GM19463 (cell line): ENCODE data around the gene DOC2A.
A peak's percentile ranks its signal among the peaks of the same experiment; 100 is the strongest.

ENCODE experiments used
- ATAC-seq: cut with Tn5 transposase; IDR thresholded peaks from one replicate; pipeline ENCODE4 v1.9.1; 2021; ENCODE audit warnings: mild to moderate bottlenecking, moderate library complexity; ENCODE audit not compliant: unreplicated experiment

The DOC2A gene

DNA sequence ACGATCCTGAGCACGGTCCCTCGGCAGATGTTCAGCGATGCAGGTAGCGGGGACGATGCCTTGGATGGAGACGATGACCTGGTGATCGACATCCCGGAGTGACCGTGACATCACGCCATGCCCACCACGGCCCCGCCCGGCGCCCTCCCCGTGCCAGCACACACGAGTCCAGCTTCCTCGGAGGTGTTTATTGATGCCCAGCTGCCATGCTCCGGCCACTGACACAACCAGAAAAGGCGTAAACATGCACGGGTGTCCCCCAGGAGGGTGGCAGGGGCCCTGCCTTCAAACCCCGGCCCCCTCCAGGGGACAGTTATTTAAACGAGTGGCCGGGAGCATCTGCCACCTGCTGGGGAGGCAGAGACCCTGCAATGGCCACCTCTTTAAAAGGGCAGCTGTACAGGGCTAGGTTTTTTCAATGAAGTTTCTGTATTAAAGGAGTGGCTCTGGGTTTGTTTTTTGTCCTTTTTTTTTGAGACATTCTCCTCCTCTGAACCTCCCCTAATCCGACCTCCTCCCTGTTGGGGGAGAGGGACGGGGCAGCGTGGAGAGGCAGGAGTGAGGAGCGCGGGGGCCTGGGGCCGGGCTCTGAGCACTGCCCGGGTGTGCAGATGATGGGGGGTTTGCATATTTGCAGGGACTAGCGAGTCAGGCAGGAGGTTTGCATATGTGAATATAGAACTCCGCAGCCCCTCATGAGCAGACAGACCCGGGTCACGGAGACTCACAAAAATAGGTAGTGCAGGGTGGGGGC lies 5.3 kb downstream of the DOC2A start:
- ATAC-seq, result no peak

DNA sequence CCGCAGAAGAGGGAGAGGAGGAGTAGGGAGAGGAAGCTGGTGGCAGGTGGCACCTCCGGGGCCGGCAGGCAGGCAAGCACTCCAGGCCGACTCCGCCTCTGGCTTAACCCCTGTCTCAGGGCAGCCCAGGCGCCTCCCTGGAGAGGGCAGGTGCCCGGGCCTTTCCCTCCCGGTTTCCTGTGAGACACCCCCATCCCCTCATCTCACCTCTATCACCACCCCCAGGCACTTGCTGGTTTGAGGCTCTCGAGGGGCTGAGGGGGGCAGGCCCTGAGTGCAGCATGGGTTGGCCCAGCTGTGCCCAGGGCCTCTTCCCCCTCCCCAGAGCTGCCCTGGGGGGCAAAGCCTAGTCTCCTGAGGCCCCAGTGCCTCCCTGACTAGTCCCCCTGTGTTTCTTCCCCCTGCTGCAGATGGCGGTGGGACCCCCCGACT lies 6.0 kb downstream of the DOC2A start:
- no peak for ATAC-seq

DNA sequence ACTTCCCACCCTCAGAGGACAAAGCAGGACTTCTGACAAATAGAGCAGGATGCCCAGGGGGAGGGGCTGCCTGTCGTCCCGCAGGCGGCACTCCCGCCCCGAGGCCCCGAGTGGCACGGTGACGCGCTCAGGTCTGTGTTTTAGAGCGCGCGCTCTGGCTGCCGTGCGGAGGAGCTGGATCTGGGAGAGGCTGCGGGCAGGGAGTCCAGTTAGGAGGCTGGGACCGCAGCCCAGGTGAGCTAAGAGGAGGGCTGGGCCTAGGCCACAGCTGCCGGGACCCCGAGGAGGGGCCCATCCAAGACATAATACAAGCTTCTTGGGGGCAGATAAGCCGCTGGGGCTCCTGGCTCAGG lies 6.4 kb downstream of the DOC2A start:
- no peak for ATAC-seq

DNA sequence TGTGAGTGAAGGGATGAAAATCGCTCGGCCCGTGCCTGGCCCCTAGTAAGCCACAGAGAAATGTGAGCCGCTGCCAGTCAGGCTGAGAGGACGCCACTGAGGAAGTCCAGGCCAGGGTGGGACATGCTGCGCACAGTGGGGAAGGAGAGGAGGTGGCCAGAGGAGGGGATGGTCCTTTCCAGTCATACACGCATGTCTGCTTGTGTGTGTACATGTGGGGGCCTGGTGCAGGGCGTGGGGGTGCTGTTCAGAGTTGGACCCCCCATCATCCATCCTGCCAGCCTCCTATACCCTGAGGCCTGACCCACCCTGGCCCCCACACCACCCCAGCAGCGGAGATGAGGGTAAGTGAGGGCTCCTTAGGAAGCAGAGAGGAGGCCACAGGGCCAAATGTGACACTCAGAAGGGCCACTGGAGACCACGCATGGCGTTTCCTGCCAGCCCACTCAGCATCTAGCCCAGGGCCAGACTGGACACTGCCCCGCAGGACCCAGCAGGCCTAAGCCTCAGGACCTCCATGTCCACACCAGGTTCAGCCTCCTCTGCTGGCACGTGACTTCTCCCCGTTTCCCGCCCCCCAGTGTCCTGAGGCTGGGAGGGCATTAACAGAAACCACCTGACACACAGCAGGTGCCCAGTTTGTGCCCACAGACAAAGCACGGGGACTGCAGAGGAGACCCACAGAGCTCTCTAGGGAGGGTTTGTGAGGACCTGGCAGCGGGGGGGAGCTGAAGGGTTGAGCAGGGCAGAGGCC lies 7.0 kb downstream of the DOC2A start:
- no peak for ATAC-seq

DNA sequence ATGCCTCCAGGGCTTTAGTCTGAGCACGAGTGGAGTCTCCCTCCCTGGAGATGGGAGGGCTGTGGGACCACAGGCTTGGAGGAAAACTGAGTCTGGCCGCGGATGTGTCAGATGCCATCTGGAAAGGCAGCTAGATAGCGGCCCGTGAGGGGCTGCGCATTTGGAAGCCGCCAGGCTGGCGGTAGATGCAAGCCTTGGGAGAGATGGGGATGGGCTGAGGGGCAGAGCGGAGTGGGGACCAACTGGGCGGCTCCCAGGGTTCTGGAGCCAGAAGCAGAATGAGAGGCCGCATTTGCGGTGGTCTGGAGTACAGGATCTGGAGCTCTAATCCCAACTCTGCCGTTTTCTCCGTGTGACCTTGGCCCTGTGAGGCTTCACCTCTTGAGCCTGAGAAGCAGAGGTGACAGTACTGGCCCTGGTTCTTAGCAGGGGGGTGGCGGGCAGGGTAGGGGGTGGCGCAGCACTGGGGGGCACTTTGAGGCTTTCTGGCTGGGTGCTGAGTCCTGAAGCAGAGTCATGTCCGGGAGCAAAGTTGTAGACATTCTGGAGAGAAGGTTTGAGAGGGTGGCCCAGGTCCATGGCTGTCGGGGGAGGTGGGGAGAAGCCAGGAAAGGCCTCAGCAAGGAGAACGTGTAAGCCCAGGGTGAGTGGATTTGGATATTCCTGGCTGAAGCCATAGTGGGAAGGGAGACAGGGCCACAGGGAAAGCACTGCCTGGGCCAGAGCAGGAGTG lies 8.0 kb downstream of the DOC2A start:
- ATAC-seq, result no peak

DNA sequence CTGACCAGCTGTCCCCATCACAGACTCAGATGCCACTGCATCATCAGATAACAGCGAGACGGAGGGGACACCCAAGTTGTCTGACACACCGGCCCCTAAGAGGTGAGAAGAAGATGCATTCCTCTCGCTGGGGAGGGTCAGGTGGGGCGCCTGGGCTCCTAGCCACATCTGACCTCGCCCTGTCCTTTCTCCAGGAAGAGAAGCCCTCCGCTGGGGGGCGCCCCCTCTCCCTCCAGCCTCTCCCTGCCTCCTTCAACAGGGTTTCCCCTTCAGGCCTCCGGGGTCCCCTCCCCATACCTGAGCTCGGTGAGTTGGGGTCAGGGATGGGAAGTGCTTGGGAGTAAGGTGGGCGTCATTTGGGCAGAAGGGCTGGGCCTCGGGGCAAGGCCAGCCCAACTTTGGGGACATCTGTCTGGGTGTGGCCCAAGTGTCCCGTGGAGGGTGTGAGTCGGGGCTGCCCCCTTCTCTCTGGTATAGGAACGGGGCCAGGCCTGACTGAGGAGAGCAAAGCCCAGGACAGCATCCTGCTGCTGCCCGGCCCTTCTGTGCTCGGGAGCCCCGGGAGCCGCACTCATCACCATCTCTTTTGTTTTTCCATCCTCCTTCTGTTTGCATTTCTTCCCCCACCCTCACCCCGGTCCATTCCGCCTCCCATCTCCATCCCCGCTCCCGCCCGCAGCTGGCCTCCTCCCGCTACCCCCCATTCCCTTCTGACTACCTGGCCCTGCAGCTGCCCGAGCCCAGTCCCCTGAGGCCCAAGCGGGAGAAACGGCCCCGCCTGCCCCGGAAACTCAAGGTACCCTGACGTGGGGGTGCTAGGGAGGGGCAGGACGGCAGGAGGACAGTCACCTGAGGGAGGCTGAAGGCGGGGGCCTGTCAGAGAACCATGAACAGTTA lies 9.8 kb downstream of the DOC2A start:
- no peak for ATAC-seq

DNA sequence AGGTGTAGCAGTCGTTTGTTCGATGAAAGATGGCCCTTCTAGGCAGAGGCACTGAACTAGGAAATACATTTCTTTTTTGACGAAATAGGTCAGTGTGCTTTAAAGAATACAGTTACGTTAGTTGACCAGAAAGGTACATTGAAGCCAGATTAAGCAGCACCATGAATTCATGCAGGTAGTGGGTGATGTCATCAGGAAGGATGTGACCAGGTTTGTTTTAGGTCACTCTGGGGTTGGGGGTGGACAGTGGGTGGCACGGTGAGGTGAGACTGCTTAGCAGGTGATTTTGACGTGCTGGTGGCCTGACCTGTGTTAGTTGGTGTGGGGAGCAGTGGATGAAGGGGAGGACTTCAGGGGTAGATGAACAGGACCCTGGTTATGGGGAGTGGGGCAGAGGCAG lies 11.2 kb downstream of the DOC2A start:
- no peak for ATAC-seq

DNA sequence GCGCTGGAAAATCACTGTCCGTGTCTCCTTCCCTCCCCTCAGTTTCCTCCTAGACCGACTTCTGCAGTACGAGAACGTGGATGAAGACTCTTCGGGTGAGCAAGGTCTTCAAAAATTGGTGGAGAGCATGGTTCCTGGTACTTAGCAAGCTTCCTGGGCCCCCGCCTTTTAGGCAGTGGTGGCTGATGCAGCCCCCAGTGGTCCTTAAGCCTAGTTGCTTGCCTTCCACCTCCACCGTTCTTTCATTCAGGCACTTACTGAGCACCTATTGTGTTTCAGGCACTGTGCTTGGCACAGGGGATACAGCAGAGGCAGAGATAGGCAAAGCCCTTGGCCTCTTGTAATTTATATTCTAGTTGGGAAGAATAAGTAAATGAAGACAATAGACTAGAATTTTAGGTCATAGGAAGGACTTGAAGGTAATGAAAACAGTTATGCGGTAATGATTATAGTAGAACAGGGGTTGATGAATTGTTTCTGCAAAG lies 14.0 kb downstream of the DOC2A start:
- ATAC-seq, result no peak

DNA sequence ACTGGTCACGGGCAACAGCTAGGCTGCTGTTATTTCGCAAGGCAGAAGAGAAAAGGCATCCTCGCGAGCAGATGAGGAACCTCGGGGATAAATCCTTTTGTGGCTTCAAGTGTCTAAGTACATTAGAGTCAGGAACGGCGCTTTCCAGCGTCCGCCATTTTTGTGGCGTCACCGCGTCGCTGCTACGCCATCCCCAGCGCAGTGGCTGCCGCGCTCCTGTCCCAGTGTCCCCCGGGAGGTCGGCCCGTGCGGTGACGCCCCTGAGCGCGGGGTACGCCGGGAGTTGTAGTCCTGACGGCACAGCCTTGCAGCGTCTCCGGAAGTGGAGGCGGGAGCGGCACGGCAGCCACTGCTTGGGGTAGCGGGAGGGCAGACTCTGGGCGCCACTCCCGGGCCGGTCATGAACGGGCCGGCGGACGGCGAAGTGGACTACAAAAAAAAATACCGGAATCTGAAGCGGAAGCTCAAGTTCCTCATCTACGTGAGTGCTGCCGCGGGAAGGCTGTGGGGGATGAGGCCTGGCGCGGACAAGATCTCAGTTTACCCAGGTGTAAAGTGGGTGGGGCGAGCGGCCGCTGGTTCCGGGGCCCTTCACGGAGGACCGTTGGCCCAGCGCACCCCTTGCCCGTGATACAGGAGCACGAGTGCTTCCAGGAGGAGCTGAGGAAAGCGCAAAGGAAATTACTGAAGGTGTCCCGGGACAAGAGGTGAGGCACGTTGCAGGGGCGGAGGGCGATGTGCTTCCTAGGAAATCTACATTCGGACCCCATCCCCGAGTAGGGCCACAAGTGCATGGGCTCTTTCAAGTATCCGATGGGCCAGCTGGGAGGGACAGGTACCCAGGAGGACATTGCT lies 14.7 kb downstream of the DOC2A start, which contains the start of gene INO80E:
Gene INO80E (plus strand): TSS at position 331 of the 855 bp plus-strand sequence. CDS start 70 bp downstream, at position 401.
- ATAC-seq, result peak; percentile 94

DNA sequence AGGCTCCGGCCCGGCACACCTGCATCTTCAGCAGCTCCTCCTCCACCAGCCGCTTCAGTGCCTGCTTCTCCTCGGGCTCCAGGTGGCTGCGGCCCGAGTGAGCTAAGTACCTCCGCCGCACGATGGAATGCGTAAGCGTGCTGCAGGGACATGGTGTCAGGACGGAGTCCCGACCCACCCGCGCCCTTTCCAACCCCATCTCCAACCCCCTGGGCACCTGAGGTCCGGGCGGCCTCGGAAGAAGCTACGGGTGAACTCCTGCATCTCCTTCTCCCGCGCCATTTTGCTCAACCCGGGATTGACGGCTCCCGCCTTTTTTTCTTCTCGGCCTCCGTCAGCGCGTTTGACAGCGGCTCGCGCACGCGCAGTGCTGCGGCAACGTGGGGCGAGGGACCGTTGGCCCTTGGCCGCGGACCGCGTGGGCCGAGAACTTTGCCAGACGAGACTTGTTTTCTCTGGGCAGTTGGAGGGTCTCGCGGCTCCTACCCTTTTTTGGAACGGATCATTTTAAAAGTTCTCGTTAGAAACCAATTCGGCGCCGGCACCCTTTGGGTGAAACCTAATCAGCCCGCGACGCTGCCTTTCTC lies 15.4 kb downstream of the DOC2A start, which contains the start of gene HIRIP3:
Gene HIRIP3 (minus strand): TSS at position 294 of the 587 bp plus-strand sequence. CDS start 12 bp downstream, at position 282.
- ATAC-seq, result peak; percentile 37

DNA sequence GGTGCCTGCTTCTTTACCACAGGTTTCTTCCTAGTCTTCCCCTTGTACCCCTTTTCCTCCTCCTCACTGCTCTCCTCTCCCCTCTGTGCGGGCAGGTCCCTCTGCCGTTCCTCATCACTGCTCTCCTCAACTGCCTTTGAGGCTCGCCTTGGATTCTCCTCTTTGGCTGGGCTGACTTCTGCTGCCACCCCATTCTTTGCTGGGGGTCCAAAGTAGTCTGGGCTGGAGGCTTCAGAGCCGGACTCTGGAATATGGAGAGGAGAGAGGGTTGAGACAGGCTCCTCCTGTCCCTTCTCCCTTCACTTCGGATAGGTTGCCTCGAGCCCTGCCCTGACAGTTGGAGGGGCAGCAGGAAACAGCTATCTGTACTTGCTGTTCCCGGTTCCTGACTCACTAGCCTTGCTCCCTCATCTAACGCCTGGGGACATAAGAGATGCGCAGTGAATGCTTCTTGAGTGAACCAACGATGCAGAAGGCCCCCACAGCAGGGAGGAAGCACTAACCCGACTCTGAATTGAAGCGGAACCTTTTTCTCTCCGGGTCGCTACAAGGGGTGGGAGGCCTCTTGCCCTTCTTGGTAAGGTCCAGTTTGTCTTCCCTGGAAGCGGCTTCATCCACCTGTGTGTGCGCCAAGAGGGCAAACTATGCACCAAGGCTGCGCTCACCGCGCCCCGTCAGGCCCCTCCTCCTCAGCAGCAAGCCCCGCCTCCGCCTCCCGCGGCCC lies 16.1 kb downstream of the DOC2A start:
- ATAC-seq, result peak; percentile 29

DNA sequence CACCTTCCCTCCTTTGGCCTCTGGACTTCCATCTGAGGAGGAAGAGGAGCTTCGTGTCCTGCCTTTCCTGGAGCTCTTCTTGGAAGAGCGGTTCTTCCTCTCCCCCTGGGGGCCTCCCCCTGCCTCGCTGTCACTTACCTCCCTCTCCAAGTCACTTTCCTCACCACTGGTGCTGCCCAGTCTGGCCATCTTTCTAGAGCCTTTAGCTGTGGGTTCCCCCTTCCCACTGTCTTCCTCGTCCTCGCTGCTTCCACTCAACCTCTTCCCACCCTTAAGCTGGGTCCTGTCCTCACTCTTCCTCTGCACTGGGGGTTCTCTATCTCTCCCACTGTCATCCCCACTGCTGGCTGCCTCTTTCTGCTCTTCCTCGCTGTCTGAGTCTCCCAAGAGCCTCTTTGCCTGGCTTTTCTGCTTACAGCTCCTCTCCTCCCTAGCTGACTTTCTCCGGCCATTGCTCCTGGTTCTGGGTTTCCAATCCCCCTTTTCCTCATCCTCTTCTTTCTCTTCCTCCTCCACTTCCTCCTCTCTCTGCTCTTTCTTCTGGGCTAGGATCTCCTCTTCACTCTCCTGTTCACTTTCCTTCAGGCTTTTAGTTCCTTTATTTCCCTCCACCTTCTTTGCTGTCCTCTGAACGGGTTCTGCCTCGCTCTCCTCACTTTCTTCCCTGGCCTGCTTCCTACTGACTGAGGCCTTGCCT lies 16.8 kb downstream of the DOC2A start:
- no peak for ATAC-seq

DNA sequence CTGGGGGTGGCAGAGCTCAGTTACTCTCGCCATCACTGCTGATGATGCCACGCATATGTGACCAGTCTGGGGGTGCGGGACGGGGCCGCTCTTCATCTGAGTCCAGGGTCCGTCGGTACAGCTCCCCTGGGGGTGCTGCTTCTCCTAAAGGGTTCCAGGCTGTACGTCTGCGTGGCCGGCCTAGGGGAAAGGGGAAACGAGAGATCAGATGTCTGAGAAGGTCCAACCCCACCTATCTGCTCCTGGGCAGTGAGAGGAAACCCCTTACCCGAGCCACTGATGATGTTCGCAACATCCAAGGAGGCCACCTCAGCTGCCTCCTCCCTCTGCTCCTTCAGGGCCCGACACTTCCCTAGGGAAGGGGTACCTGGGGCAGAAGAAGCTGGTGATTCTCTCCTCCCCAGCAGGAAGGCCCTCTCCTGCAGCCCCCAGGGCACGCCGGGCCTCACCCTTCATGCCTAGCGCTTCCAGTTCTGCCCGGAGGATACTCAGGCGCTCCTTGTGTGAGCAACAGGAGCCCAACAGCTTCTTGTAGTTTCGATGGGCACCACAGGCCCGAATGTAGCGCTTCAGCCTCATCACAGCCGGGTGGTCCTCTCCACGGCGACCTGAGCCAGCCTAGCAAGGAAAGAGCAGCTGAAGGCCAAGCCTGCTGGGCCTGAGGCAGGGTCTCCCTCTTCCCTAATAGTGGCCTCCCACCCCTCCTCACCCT lies 17.5 kb downstream of the DOC2A start:
- ATAC-seq, result no peak

DNA sequence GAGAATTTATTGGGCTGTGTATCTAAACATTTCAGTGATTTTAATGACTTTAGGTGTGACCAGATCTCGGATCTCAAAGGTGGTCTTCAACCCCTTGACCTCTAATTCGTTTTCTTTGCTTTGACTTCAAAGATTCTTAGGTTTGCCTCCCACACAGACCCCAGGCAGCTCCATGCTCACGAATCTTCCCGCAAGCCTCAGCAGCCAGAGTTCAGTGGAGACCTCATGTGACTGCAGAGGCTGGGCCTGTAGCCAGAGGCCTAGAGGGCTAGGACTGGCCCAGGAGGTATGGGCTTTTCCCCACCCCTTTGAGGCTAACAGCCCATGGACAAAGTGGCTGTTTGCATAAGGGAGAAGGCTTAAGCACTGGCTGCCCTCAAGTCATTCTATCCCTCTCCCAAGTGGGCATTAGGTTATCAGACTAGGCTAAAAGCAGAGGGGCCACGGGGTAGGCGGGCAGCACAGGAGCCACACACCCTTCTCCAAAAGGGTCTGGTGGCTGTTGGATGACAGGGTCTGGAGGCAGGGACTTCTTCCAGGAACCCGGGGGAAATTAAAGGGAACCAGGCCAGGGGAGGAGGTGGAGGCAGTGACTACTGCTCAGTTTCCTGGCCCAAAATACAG lies 18.4 kb downstream of the DOC2A start:
- ATAC-seq, result no peak

DNA sequence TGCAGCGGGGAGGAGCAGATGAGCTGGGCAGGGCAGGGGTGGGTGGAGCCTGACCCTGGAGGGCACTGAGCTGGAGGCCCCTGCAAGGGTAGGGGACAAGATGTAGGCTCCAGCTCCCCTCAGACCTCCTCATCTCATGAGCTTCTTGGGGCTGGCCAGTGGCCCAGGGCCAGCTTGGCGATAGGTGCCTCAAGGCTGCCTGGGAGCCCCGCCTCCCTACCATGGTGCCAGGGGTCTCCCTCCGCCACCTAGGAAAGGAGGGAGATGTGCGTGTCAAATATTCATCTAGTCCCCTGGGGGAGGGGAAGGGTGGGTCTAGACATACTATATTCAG lies 19.3 kb downstream of the DOC2A start:
- no peak for ATAC-seq

DNA sequence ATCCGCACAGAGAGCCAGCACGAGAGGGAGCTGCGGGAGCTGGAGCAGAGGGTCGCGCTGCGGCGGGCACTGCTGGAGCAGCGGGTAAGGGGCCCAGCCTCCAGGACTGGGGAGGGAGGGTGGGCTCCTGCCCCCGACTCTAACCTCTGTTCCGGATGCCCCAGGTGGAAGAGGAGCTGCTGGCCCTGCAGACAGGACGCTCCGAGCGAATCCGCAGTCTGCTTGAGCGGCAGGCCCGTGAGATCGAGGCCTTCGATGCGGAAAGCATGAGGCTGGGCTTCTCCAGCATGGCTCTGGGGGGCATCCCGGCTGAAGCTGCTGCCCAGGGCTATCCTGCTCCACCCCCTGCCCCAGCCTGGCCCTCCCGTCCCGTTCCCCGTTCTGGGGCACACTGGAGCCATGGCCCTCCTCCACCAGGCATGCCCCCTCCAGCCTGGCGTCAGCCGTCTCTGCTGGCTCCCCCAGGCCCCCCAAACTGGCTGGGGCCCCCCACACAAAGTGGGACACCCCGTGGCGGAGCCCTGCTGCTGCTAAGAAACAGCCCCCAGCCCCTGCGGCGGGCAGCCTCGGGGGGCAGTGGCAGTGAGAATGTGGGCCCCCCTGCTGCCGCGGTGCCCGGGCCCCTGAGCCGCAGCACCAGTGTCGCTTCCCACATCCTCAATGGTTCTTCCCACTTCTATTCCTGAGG lies 19.8 kb downstream of the DOC2A start:
- ATAC-seq, result no peak
